ENCODE measurements around the gene TXNRD1.
"Not testable (repeated sequence)": the region's sequence is repeated elsewhere in the genome, so short reads cannot be mapped to it uniquely, and the experiment has no call there.

Gene TXNRD1

GRCh38 chr12:104321949-104322348 is 106.4 kb downstream of the TXNRD1 start:
- Mint-ChIP-seq H3K36me3 (ENCODE audit: low read depth) (peaks cover 31% of the 10 kb centered on the region), H3K27me3 (ENCODE audit: low read depth) (no peaks in the 10 kb centered on the region), H3K27ac (no peak overlapping the region), H3K4me1 (ENCODE audit: low read depth) (peaks cover 3% of the 10 kb centered on the region), H3K9me3 (no peaks in the 10 kb centered on the region), H3K4me3 (no peak overlapping the region)

DNA sequence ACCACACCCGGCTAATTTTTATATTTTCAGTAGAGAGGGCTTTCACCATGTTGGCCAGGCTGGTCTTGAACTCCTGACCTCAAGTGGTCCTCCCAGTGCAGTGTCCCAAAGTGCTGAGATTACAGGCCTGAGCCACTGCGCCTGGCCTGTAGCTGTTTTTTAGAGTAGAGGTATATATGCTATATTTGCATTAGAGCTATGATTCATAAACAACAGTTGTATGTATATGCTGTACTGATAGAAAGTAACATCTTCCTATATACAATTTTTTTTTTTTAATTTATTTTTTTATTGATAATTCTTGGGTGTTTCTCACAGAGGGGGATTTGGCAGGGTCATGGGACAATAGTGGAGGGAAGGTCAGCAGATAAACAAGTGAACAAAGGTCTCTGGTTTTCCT is 107.0 kb downstream of the TXNRD1 start:
- not testable (repeated sequence) for H3K4me1 Mint-ChIP-seq (ENCODE audit: low read depth); H3K9me3 Mint-ChIP-seq; H3K27me3 Mint-ChIP-seq (ENCODE audit: low read depth); H3K27ac Mint-ChIP-seq; H3K4me3 Mint-ChIP-seq
- peaks cover 37% of the 10 kb centered on the region for H3K36me3 Mint-ChIP-seq (ENCODE audit: low read depth)

- H3K27ac Mint-ChIP-seq = no peak overlapping the region
- peaks cover 40% of the 10 kb centered on the region for H3K36me3 Mint-ChIP-seq (ENCODE audit: low read depth)
- peaks cover 2% of the 10 kb centered on the region for H3K4me1 Mint-ChIP-seq (ENCODE audit: low read depth)
- no peaks in the 10 kb centered on the region for H3K9me3 Mint-ChIP-seq
- H3K4me3 Mint-ChIP-seq = no peak overlapping the region
- no peaks in the 10 kb centered on the region for H3K27me3 Mint-ChIP-seq (ENCODE audit: low read depth)
These were observed 108.3 kb downstream of the TXNRD1 start for GRCh38 chr12:104323899-104324298.

- H3K9me3 Mint-ChIP-seq; H3K27me3 Mint-ChIP-seq (ENCODE audit: low read depth); H3K4me3 Mint-ChIP-seq; H3K4me1 Mint-ChIP-seq (ENCODE audit: low read depth); H3K27ac Mint-ChIP-seq: not testable (repeated sequence)
- H3K36me3 Mint-ChIP-seq (ENCODE audit: low read depth) = peaks cover 30% of the 10 kb centered on the region
These were observed 112.7 kb downstream of the TXNRD1 start for GRCh38 chr12:104328278-104328677.

DNA sequence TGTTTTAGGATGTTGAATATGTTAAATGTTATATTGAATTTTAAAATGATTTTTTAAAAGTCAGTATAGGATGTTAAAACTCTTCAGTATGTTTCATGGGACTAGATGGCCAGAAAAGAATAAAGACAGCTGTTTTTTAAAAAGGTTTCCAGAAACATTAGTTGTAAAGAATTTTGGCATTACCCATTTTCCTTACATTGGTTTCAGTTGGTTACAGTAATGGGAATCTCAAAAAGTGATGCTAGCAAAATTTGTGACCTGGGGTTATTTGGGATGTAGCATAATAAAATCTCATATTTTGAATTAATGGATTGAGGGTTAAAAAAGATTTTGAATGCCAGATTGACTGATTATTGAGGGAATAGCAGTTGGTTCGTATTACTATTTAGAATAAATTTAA is 113.2 kb downstream of the TXNRD1 start:
- no peak overlapping the region for H3K27ac Mint-ChIP-seq
- no peaks in the 10 kb centered on the region for H3K4me1 Mint-ChIP-seq (ENCODE audit: low read depth)
- H3K27me3 Mint-ChIP-seq (ENCODE audit: low read depth) = no peaks in the 10 kb centered on the region
- H3K36me3 Mint-ChIP-seq (ENCODE audit: low read depth) = peaks cover 32% of the 10 kb centered on the region
- no peaks in the 10 kb centered on the region for H3K9me3 Mint-ChIP-seq
- H3K4me3 Mint-ChIP-seq = no peak overlapping the region

GRCh38 chr12:104329707-104330532 is 114.3 kb downstream of the TXNRD1 start:
- Mint-ChIP-seq H3K27ac (no peak overlapping the region), H3K36me3 (ENCODE audit: low read depth) (peaks cover 32% of the 10 kb centered on the region), H3K4me3 (no peak overlapping the region), H3K9me3 (no peaks in the 10 kb centered on the region), H3K4me1 (ENCODE audit: low read depth) (no peaks in the 10 kb centered on the region), H3K27me3 (ENCODE audit: low read depth) (no peaks in the 10 kb centered on the region)

DNA sequence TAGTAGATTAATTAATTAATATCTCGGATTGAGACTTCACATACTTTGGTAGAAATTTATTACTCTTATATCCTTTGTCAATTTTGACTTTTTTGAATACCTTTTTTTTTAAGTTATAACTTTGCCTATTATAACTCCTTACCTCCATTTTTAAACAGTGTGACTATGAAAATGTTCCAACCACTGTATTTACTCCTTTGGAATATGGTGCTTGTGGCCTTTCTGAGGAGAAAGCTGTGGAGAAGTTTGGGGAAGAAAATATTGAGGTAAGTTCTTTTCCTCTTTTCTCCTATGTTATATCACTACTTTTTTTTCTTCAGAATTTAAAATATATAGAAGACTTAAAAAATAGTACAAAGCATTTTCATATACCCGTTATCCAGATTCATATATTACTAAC is 115.8 kb downstream of the TXNRD1 start:
- H3K36me3 Mint-ChIP-seq (ENCODE audit: low read depth) = peaks cover 29% of the 10 kb centered on the region
- H3K27me3 Mint-ChIP-seq (ENCODE audit: low read depth) = no peaks in the 10 kb centered on the region
- no peak overlapping the region for H3K4me3 Mint-ChIP-seq
- H3K27ac Mint-ChIP-seq = no peak overlapping the region
- no peaks in the 10 kb centered on the region for H3K9me3 Mint-ChIP-seq
- H3K4me1 Mint-ChIP-seq (ENCODE audit: low read depth) = no peaks in the 10 kb centered on the region

- not testable (repeated sequence) for H3K4me1 Mint-ChIP-seq (ENCODE audit: low read depth); H3K27ac Mint-ChIP-seq; H3K4me3 Mint-ChIP-seq; H3K27me3 Mint-ChIP-seq (ENCODE audit: low read depth); H3K9me3 Mint-ChIP-seq
- H3K36me3 Mint-ChIP-seq (ENCODE audit: low read depth) = peaks cover 24% of the 10 kb centered on the region
These were observed 116.7 kb downstream of the TXNRD1 start for GRCh38 chr12:104332273-104332672.

DNA sequence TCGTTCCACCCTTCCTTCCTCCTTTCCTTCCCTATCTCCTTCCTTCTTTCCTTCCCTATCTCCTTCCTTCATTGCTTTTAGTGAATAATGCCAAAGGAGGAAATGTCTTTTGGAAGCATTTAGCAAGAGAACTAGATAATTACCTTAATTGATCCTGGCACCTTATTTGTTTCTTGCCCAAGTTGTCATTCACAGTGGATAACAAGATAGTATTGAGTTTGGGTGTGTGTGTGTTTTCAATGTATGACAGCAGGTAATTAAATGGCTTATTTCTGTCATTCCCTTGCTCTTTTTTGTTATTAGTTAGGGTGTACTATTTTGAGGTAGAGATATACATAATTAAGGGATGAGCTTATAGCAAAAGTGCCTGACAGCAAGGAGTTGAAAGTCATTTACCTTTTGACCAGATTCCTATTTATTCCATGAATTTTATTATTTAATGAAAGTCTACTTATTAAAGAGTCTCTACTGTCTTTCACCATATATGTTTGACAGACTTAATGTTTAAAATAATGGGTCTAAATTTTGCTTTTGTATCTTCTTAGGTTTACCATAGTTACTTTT is 118.2 kb downstream of the TXNRD1 start:
- Mint-ChIP-seq H3K36me3 (ENCODE audit: low read depth) (peaks cover 19% of the 10 kb centered on the region), H3K4me1 (ENCODE audit: low read depth) (no peaks in the 10 kb centered on the region), H3K4me3 (no peak overlapping the region), H3K9me3 (no peaks in the 10 kb centered on the region), H3K27me3 (ENCODE audit: low read depth) (no peaks in the 10 kb centered on the region), H3K27ac (no peak overlapping the region)

DNA sequence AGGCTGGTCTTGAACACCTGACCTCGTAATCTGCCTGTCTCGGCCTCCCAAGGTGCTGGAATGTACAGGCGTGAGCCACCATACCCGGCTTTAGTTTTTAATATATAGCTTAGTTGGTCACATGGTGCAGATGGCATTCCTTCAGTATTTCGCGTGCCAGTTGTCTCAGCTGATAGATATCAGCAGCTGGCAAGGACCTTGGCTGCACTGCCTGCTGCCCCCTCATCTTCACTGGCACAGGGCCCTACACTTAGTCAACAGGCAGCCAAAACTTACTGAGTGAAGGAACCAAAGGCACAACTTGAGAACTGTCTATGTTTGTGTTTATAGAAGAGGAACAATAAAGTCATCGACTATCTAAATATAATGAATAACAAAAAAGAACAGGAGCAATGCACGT is 119.0 kb downstream of the TXNRD1 start:
- Mint-ChIP-seq H3K9me3 (no peaks in the 10 kb centered on the region), H3K27ac (no peak overlapping the region), H3K27me3 (ENCODE audit: low read depth) (no peaks in the 10 kb centered on the region), H3K4me3 (no peak overlapping the region), H3K4me1 (ENCODE audit: low read depth) (no peaks in the 10 kb centered on the region), H3K36me3 (ENCODE audit: low read depth) (peaks cover 15% of the 10 kb centered on the region)

- Mint-ChIP-seq H3K4me1 (ENCODE audit: low read depth) (no peaks in the 10 kb centered on the region), H3K4me3 (no peak overlapping the region), H3K9me3 (no peaks in the 10 kb centered on the region), H3K36me3 (ENCODE audit: low read depth) (peaks cover 26% of the 10 kb centered on the region), H3K27me3 (ENCODE audit: low read depth) (no peaks in the 10 kb centered on the region), H3K27ac (no peak overlapping the region)
These were observed 120.5 kb downstream of the TXNRD1 start for GRCh38 chr12:104336115-104336514.

DNA sequence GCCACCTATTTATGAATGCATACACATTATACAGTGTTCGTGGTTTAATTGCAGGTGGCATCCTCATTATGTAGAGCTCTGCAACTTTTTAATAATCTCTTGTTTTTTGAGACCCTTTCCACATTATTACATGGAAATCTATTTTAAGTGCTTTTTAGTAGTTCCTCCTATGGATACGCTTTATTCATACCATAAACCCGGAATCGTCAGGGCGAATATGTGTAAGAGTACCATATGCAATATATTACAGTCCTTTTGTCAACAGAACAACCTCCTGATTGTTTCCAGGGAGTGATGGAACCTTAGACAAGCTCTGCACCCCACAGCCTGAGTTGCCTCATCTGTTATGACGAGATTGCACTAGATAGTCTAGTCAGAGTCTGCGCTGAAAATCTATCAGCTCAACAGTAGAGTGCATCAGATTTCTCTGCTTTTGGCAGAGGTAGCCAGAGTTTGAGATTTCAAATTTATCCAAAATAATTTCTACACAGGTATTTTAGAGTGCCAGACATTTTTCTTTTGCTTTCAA is 121.5 kb downstream of the TXNRD1 start:
- Mint-ChIP-seq H3K27me3 (ENCODE audit: low read depth) (no peaks in the 10 kb centered on the region), H3K27ac (no peak overlapping the region)

GRCh38 chr12:104339663-104340062 is 124.1 kb downstream of the TXNRD1 start:
- peaks cover 3% of the 10 kb centered on the region for H3K4me1 Mint-ChIP-seq (ENCODE audit: low read depth)
- H3K36me3 Mint-ChIP-seq (ENCODE audit: low read depth) = peaks cover 29% of the 10 kb centered on the region
- no peaks in the 10 kb centered on the region for H3K9me3 Mint-ChIP-seq
- no peaks in the 10 kb centered on the region for H3K27me3 Mint-ChIP-seq (ENCODE audit: low read depth)
- H3K4me3 Mint-ChIP-seq = no peak overlapping the region
- H3K27ac Mint-ChIP-seq = no peak overlapping the region

More for the DNA sequence above, 121.5 kb downstream of the TXNRD1 start:
- Mint-ChIP-seq H3K4me1 (ENCODE audit: low read depth) (no peaks in the 10 kb centered on the region), H3K4me3 (no peak overlapping the region), H3K36me3 (ENCODE audit: low read depth) (peaks cover 29% of the 10 kb centered on the region), H3K9me3 (no peaks in the 10 kb centered on the region)

GRCh38 chr12:104340177-104340576 is 124.6 kb downstream of the TXNRD1 start:
- no peak overlapping the region for H3K4me3 Mint-ChIP-seq
- H3K36me3 Mint-ChIP-seq (ENCODE audit: low read depth) = peaks cover 27% of the 10 kb centered on the region
- no peaks in the 10 kb centered on the region for H3K27me3 Mint-ChIP-seq (ENCODE audit: low read depth)
- no peaks in the 10 kb centered on the region for H3K9me3 Mint-ChIP-seq
- H3K4me1 Mint-ChIP-seq (ENCODE audit: low read depth) = peaks cover 3% of the 10 kb centered on the region
- H3K27ac Mint-ChIP-seq = no peak overlapping the region

DNA sequence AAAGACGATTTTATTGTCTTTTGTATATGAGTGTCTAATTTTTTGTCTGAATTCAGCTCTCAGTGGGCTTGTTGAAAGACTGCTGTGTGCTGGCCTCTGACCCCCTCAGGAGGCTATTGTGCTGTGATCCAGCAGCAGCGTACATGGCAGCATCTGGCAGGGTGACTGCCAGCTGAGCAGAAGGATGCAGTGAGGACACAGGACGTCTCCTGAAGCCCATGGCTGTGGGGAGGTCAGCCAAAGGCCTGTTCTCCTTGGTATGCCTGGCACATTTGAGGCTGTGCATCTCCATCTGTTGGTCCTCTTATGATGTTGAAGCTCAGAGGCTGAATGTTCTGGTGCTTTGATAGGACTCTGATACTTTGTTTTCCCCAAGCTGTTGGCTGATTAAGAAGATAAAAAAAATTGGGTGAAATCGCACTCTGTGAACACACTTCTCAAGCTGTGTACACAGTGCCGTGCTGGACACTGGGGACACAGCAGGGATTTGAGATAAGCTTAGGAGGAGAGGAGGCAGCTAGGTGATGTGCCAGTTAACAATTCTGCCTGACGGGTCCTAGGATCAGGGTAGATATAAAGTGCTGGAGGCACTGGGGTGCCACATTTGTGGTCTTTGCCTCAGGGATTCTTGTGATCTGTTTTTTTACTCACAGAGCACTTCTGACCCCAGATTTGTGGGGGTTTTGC is 125.5 kb downstream of the TXNRD1 start:
- Mint-ChIP-seq H3K9me3 (no peaks in the 10 kb centered on the region), H3K36me3 (ENCODE audit: low read depth) (peaks cover 27% of the 10 kb centered on the region), H3K27ac (no peak overlapping the region), H3K4me1 (ENCODE audit: low read depth) (peaks cover 3% of the 10 kb centered on the region), H3K27me3 (ENCODE audit: low read depth) (no peaks in the 10 kb centered on the region), H3K4me3 (no peak overlapping the region)
